Thoracic aorta (tissue), 2 donors: ENCODE measurements around the gene FAM83D. TPM values are rescaled to one million over a fixed set of nuclear protein-coding genes. Genes with fewer than 3 reads are reported as not detected.

Experiments
- ATAC-seq: fragments of 150-250 bp; one replicate; pipeline ENCODE4 v1.8.0; 2017; ENCODE audit warnings: low read depth; ENCODE audit not compliant: insufficient number of reproducible peaks, low FRiP score
- DNase-seq: peaks from one replicate; pipeline ENCODE4 v3.0.0-alpha.2; 2020; ENCODE audit warnings: low spot score
- H3K27ac ChIP-seq, 2 donors: fragments of 200-600 bp; sonication (generic); 1 replicate in 1 of 2; 2 replicates in 1 of 2; pipeline ENCODE4 v1.5.1; 2016; ENCODE audit warnings: mild to moderate bottlenecking in 2 of 2, moderate library complexity in 2 of 2
- H3K27me3 ChIP-seq: fragments of 200-600 bp; sonication (generic); replicated peaks from 2 replicates; pipeline ENCODE4 v1.6.0; 2016; ENCODE audit warnings: mild to moderate bottlenecking; ENCODE audit not compliant: insufficient read depth
- H3K36me3 ChIP-seq: fragments of 200-600 bp; sonication (generic); one replicate; pipeline ENCODE4 v1.5.1; 2016
- H3K4me1 ChIP-seq, 2 donors: fragments of 200-600 bp; sonication (generic); 1 replicate in 1 of 2; 2 replicates in 1 of 2; pipeline versions ENCODE4 v1.5.1 to v1.6.0; 2016; ENCODE audit warnings: low read depth in 2 of 2, mild to moderate bottlenecking in 1 of 2; ENCODE audit not compliant: control insufficient read depth in 1 of 2
- H3K4me3 ChIP-seq: fragments of 200-600 bp; sonication (generic); 2 replicates; pipeline ENCODE4 v1.5.1; 2016; ENCODE audit warnings: mild to moderate bottlenecking
- H3K9me3 ChIP-seq: fragments of 200-600 bp; sonication (generic); 2 replicates; pipeline ENCODE4 v1.5.1; 2016
- CTCF ChIP-seq: fragments of 200-600 bp; sonication (generic); IDR thresholded peaks from one replicate; pipeline ENCODE4 v1.5.1; 2019; ENCODE audit warnings: antibody characterized with exemption
- total RNA-seq, 2 donors: library from RNA; depleted of rRNA; stranded (reverse); fragments of >200 nt; gene quantifications; one replicate each; pipeline versions ENCODE4 v1.1.0 to v1.2.3, GENCODE V29; 2016

FAM83D gene
- total RNA-seq, 2 donors from 2014 or later = 5.7 to 6.6 TPM

- no peak for TF ChIP-seq CTCF
- H3K9me3 ChIP-seq = no peaks in the 10 kb centered on the region
- ATAC-seq (no peak), DNase-seq (no peak)
- H3K4me1 ChIP-seq = peaks cover 3 to 4% of the 10 kb centered on the region in 2 donors
- H3K27ac ChIP-seq = no peak overlapping the region
- no peak overlapping the region for H3K4me3 ChIP-seq
- H3K27me3 ChIP-seq = no peaks in the 10 kb centered on the region
- no peaks in the 10 kb centered on the region for H3K36me3 ChIP-seq
Measured at GRCh38 chr20:38931984-38932383, 5.8 kb downstream of the FAM83D start.

GRCh38 chr20:38932457-38933120 lies 6.4 kb downstream of the FAM83D start:
- Histone ChIP-seq H3K4me3 (no peak overlapping the region), H3K9me3 (no peaks in the 10 kb centered on the region), H3K4me1 (no peaks in the 10 kb centered on the region), H3K27ac (no peak overlapping the region), H3K27me3 (no peaks in the 10 kb centered on the region), H3K36me3 (no peaks in the 10 kb centered on the region)
- ATAC-seq (no peak), DNase-seq (no peak)
- no peak for TF ChIP-seq CTCF

GRCh38 chr20:38934530-38934929 lies 8.3 kb downstream of the FAM83D start:
- no peaks in the 10 kb centered on the region for H3K36me3 ChIP-seq
- H3K27ac ChIP-seq = no peak overlapping the region
- no peak for DNase-seq
- no peak overlapping the region for H3K4me3 ChIP-seq
- ATAC-seq = no peak
- no peak for TF ChIP-seq CTCF
- H3K27me3 ChIP-seq = no peaks in the 10 kb centered on the region
- no peaks in the 10 kb centered on the region for H3K4me1 ChIP-seq
- H3K9me3 ChIP-seq = no peaks in the 10 kb centered on the region

- no peak for ATAC-seq
- no peaks in the 10 kb centered on the region for H3K27me3 ChIP-seq
- no peaks in the 10 kb centered on the region for H3K4me1 ChIP-seq
- no peak for TF ChIP-seq CTCF
- no peak overlapping the region for H3K27ac ChIP-seq
- no peaks in the 10 kb centered on the region for H3K9me3 ChIP-seq
- H3K4me3 ChIP-seq = no peak overlapping the region
- no peaks in the 10 kb centered on the region for H3K36me3 ChIP-seq
- DNase-seq = no peak
Measured at GRCh38 chr20:38935285-38935684, 9.1 kb downstream of the FAM83D start.

GRCh38 chr20:38935967-38936407 lies 9.8 kb downstream of the FAM83D start:
- no peaks in the 10 kb centered on the region for H3K9me3 ChIP-seq
- no peaks in the 10 kb centered on the region for H3K4me1 ChIP-seq

More at GRCh38 chr20:38935967-38936407, 9.8 kb downstream of the FAM83D start:
- H3K27ac ChIP-seq = no peak overlapping the region
- H3K4me3 ChIP-seq = no peak overlapping the region
- no peaks in the 10 kb centered on the region for H3K27me3 ChIP-seq
- DNase-seq = no peak
- no peaks in the 10 kb centered on the region for H3K36me3 ChIP-seq
- ATAC-seq = no peak
- no peak for TF ChIP-seq CTCF
